Measurements from ENCODE around the gene EP400. TPM values are rescaled to one million over a fixed set of nuclear protein-coding genes. Genes with fewer than 3 reads are reported as not detected.
A peak's percentile ranks its signal among the peaks of the same experiment; 100 is the strongest.

Gene EP400
- total and polyA plus RNA-seq, 2 of the 8 experiments (the other 6 are each of a cell fraction or from before 2014, with no cell fraction given), result 13.1 to 69.7 TPM

GRCh38 chr12:131901431-131902331 is 48.1 kb upstream of the EP400 start:
- Histone ChIP-seq H3K36me3 (ENCODE audit: control insufficient read depth in 2 of 4, insufficient read depth in 4 of 4, low read length in 3 of 4) (peaks cover 0 to 7% (median 3%) of the 10 kb centered on the region in 4 experiments; a peak in 3 of 8 replicates), H3K79me2 (ENCODE audit: control insufficient read depth in 1 of 2, insufficient read depth in 2 of 2, low read length in 2 of 2) (peaks cover 0 to 50% of the 10 kb centered on the region in 2 experiments; a peak in 1 of 4 replicates), H3K9ac (replicated peaks in 1 of 4; ENCODE audit: extremely low read depth in 1 of 4, low read depth in 3 of 4, low read length in 3 of 4) (no peak overlapping the region), H4K91ac (replicated peaks; ENCODE audit: insufficient read length, low read length) (no peak overlapping the region), H2BK20ac (ENCODE audit: low read length) (no peak overlapping the region), H2BK12ac (ENCODE audit: low read depth, low read length) (no peak overlapping the region), H4K8ac (ENCODE audit: extremely low read depth, insufficient read depth, low read length) (no peak overlapping the region), H3K9me3 (ENCODE audit: insufficient read depth in 2 of 2, low read depth in 1 of 2, low read length in 1 of 2) (no peaks in the 10 kb centered on the region), H3K27ac (ENCODE audit: low read depth, low read length) (no peak overlapping the region), H4K20me1 (replicated peaks in 1 of 2; ENCODE audit: control insufficient read depth in 1 of 2, insufficient read depth in 2 of 2, low read length in 2 of 2) (peaks cover 15 to 25% of the 10 kb centered on the region in 2 experiments), H3K4me3 (ENCODE audit: extremely low read depth in 1 of 4, insufficient read depth in 2 of 4, low read depth in 3 of 4, low read length in 4 of 4) (no peak overlapping the region), H3K14ac (ENCODE audit: insufficient read length) (no peak overlapping the region), H3K4ac (replicated peaks; ENCODE audit: insufficient read length, low read depth, low read length) (no peak overlapping the region), H2BK5ac (ENCODE audit: low read depth, low read length) (0 out of 2 replicates have a peak overlapping the region, but pooled peaks have one; percentile 30), H3K18ac (ENCODE audit: extremely low read depth, low read length) (no peak overlapping the region), H3K56ac (replicated peaks; ENCODE audit: insufficient read length, low read depth, low read length) (no peak overlapping the region), H2AFZ (ENCODE audit: low read length) (no peak overlapping the region), H3K79me1 (ENCODE audit: low read depth, low read length) (peaks cover 16% of the 10 kb centered on the region), H2BK120ac (replicated peaks; ENCODE audit: low read depth, low read length) (no peak overlapping the region), H4K5ac (ENCODE audit: insufficient read length, low read depth, low read length) (no peak overlapping the region), H3K23ac (ENCODE audit: insufficient read length) (no peak overlapping the region), H3K23me2 (ENCODE audit: low read depth, low read length) (no peaks in the 10 kb centered on the region), H3K27me3 (replicated peaks in 1 of 4; ENCODE audit: control insufficient read depth in 3 of 4, extremely low read depth in 1 of 4, insufficient read depth in 3 of 4, low read length in 3 of 4) (no peaks in the 10 kb centered on the region), H3K4me1 (replicated peaks in 1 of 4; ENCODE audit: control insufficient read depth in 3 of 4, insufficient read depth in 4 of 4, low read length in 3 of 4) (peaks cover 0 to 4% (median 3%) of the 10 kb centered on the region in 4 experiments; a peak in 5 of 7 replicates), H2AK5ac (ENCODE audit: low read depth, low read length) (no peak overlapping the region; the same call in 1 of the 2 replicates), H2BK15ac (ENCODE audit: low read length) (no peak overlapping the region), H3K4me2 (ENCODE audit: insufficient read depth in 1 of 2, low read depth in 2 of 2, low read length in 2 of 2) (no peak overlapping the region)
- FAIRE-seq (no peak), DNase-seq (ENCODE audit: low read depth in 1 of 2, low spot score in 2 of 2) (no peak)
- CTCF ChIA-PET (ENCODE audit: partially characterized antibody), result interaction anchor here (0.7 to 1.0 kb wide), 2 partner anchors 8 to 11 kb away, joined by 3 to 4 read pairs; no protein-coding TSS in a partner anchor
- no peak for TF ChIP-seq JUND (IDR thresholded peaks at IDR 0.05; ENCODE audit: low read length)
- no peak for TF ChIP-seq CHD2 (IDR thresholded peaks at IDR 0.05; ENCODE audit: low read length)
- no peak for TF ChIP-seq RBBP5 (IDR thresholded peaks at IDR 0.05; ENCODE audit: borderline replicate concordance, low read depth, low read length)
- TF ChIP-seq SP4 (IDR thresholded peaks at IDR 0.05; ENCODE audit: low read length), result no peak
- no peak for TF ChIP-seq GTF2F1 (IDR thresholded peaks at IDR 0.05; ENCODE audit: borderline replicate concordance, low read depth, low read length)
- TF ChIP-seq ZNF274 (IDR thresholded peaks at IDR 0.05; ENCODE audit: borderline replicate concordance, extremely low read depth, low read length), result no peak
- TF ChIP-seq SIN3A (conservative IDR thresholded peaks at IDR 0.05 in 1 of 2, IDR thresholded peaks at IDR 0.05 in 1 of 2; ENCODE audit: low read depth in 1 of 2, low read length in 2 of 2), result no peak
- TF ChIP-seq PHF8 (conservative IDR thresholded peaks at IDR 0.05; ENCODE audit: low read depth, low read length), result no peak
- POLR2A ChIA-PET (ENCODE audit: partially characterized antibody), result interaction anchor here (1.1 to 2.1 kb wide), 6 partner anchors 9 to 58 kb away, joined by 3 to 10 read pairs (median 3); no protein-coding TSS in a partner anchor
- 85% methylated on average over 25 of the region's 30 CpGs; no CpG with 5 or more reads in 1 of the 2 experiments for WGBS, 2 experiments (ENCODE audit: extremely low coverage in 1 of 2, insufficient coverage in 1 of 2, insufficient read length in 1 of 2, insufficient replicate concordance in 2 of 2, low coverage in 1 of 2, low lambda C conversion rate in 2 of 2, missing lambda C conversion rate in 1 of 2)

Measured in H1 (cell line).